Activated CD4-positive, alpha-beta T cell treated with anti-CD3 and anti-CD28 coated beads, Interleukin-2, amount 10 ng/mL, durations not matched to agents 24 days and 14 days (primary cell): Measurements from ENCODE around the gene PTTG2. TPM values are rescaled to one million over a fixed set of nuclear protein-coding genes. Genes with fewer than 3 reads are reported as not detected.

Experiments
- DNase-seq: peaks from one replicate; pipeline ENCODE4 v3.0.0; 2022
- H3K27ac Mint-ChIP-seq: one replicate; pipeline ENCODE4 v1.8.0; 2022; ENCODE audit warnings: mild to moderate bottlenecking, mixed read lengths
- H3K27me3 Mint-ChIP-seq: one replicate; pipeline ENCODE4 v1.8.0; 2022; ENCODE audit warnings: mixed read lengths
- H3K36me3 Mint-ChIP-seq: one replicate; pipeline ENCODE4 v1.8.0; 2022; ENCODE audit warnings: low read depth, mild to moderate bottlenecking, mixed read lengths
- H3K4me1 Mint-ChIP-seq: one replicate; pipeline ENCODE4 v1.8.0; 2021; ENCODE audit warnings: mixed read lengths
- H3K4me3 Mint-ChIP-seq: one replicate; pipeline ENCODE4 v1.8.0; 2022; ENCODE audit warnings: mild to moderate bottlenecking, moderate library complexity, mixed read lengths
- H3K9me3 Mint-ChIP-seq: one replicate; pipeline ENCODE4 v1.8.0; 2021; ENCODE audit warnings: mixed read lengths
- intact Hi-C: fragments of 100-400 bp; cut with micrococcal nuclease; formaldehyde crosslinking; loops from one replicate; pipeline ENCODE4 v1.15.1; 2023
- total RNA-seq: library from RNA; stranded (reverse); gene quantifications from 2 replicates; pipeline ENCODE4 v1.2.3, GENCODE V29; 2022

Gene PTTG2
- total RNA-seq, 1 donor from 2014 or later: 0.63 TPM

DNA sequence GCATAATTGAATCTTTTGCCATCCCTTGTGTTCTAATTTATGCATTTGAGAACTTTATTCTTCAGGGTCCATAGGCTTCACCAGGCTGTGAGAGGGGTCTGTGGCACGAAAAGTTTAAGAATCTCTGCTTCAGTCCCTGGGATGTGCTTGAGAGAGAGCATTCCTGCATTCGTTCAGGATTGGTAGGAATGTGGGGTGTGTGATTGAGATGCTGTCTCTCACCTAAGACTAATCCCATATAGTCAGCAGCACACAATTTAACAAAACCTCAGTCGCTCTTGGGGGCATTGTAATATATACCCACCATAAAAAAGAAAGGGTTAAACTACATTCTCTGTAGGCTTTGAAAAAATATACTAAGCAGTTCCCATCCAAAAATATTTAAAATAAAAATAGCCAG, 41.7 kb downstream of the PTTG2 start:
- no peak for DNase-seq
- Mint-ChIP-seq H3K36me3 (no peaks in the 10 kb centered on the region), H3K9me3 (no peaks in the 10 kb centered on the region), H3K27me3 (no peaks in the 10 kb centered on the region), H3K4me3 (no peak overlapping the region), H3K27ac (no peak overlapping the region), H3K4me1 (peaks cover 25% of the 10 kb centered on the region)
- intact Hi-C loops: no loop called here

DNA sequence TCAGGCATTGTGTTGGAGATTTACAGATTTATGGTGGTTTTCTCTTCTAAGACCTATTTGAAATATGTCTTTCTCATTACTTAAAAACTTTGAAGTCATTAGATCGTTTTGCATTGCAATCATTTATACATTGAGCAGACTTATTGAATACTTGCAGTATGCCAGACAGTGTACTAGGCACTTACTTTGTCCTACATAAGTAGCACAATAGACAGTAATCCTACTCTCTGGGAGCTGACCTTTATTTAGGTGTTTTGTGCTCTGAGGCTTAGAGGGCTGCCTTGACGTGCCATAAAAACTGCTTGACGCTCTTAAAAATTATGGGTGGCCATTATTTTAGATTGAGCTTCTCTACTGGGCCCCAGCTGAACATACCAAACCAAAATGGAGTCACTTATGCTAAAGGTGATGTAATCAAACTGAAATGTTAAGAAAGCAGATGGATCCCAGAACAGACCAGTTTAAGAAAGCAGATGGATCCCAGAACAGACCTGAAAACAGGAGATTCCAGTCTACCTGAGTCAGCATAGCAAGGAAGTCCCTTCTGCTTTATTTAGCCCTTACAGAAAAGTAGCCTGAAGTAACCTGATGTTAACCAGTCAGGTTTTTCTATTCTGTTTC, 42.4 kb downstream of the PTTG2 start:
- no peak for DNase-seq
- H3K36me3 Mint-ChIP-seq: no peaks in the 10 kb centered on the region
- H3K4me1 Mint-ChIP-seq: peaks cover 25% of the 10 kb centered on the region
- no peak overlapping the region for H3K27ac Mint-ChIP-seq
- H3K27me3 Mint-ChIP-seq: no peaks in the 10 kb centered on the region
- H3K4me3 Mint-ChIP-seq: no peak overlapping the region
- intact Hi-C loops: no loop called here
- H3K9me3 Mint-ChIP-seq: no peaks in the 10 kb centered on the region

DNA sequence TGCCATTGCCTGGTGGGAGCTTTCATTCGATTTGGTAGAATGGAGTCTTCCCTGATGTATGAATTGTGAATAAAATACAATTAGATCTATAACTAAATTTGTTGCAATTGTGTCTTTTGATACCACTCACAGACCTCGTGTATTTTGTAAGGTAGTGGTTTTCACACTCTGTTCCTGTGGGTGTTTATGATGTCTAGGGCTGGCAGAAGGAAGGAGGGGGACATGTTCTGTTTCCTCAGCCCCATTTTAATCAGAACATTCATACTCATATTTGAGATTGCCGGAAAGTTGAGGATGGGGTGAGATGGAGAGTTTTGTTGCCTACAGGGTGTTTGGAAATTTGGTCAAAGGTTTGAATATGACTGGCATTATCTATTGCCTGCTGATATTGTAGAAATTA, 42.9 kb downstream of the PTTG2 start:
- H3K36me3 Mint-ChIP-seq: no peaks in the 10 kb centered on the region
- no peaks in the 10 kb centered on the region for H3K9me3 Mint-ChIP-seq
- intact Hi-C loops: no loop called here
- H3K27me3 Mint-ChIP-seq: no peaks in the 10 kb centered on the region
- no peak overlapping the region for H3K27ac Mint-ChIP-seq
- no peak overlapping the region for H3K4me3 Mint-ChIP-seq
- no peak for DNase-seq
- peaks cover 22% of the 10 kb centered on the region for H3K4me1 Mint-ChIP-seq

DNA sequence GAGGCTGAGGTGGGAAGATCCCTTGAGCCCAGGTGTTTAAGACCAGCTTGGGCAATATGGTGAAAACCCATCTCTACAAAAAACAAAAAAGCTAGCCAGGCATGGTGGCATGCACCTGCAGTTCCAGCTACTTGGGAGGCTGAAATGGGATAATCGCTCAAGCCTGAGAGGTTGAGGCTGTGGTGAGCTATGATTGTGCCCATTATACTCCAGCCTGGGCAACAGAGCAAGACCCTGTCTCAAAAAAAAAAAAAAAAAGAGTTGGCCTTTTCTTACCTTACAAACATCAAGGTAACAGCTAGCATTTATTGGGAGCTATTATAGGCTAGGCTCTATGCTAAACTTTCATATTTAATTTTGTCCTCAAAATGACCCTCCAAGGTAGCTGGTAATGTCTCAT, 43.4 kb downstream of the PTTG2 start:
- Mint-ChIP-seq H3K4me1 (peaks cover 19% of the 10 kb centered on the region), H3K27me3 (no peaks in the 10 kb centered on the region), H3K27ac (no peak overlapping the region), H3K4me3 (no peak overlapping the region), H3K9me3 (no peaks in the 10 kb centered on the region), H3K36me3 (no peaks in the 10 kb centered on the region)
- DNase-seq: no peak
- intact Hi-C loops: no loop called here

DNA sequence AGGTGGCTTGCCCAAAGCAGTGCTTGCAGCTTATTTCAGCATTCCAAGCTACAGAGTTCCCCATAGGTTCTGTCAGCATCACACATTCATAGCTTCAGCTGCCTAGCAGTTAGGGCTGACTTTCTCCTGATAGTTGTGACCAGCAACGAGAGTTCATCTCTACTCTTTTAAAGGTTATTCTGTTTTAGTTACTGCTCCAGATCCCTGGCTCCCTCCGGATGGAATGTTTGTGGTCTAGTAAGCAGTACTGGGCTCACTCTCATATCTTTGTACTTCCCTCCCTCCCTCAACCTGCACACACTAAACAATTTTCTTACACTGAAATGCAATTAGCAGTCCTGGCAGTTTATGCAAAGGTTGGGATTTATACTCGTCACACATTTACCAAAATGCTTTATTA, 43.9 kb downstream of the PTTG2 start:
- no peaks in the 10 kb centered on the region for H3K27me3 Mint-ChIP-seq
- no peak for DNase-seq
- no peak overlapping the region for H3K4me3 Mint-ChIP-seq
- intact Hi-C loops: no loop called here
- H3K4me1 Mint-ChIP-seq: peaks cover 19% of the 10 kb centered on the region
- H3K27ac Mint-ChIP-seq: no peak overlapping the region
- no peaks in the 10 kb centered on the region for H3K36me3 Mint-ChIP-seq
- no peaks in the 10 kb centered on the region for H3K9me3 Mint-ChIP-seq

DNA sequence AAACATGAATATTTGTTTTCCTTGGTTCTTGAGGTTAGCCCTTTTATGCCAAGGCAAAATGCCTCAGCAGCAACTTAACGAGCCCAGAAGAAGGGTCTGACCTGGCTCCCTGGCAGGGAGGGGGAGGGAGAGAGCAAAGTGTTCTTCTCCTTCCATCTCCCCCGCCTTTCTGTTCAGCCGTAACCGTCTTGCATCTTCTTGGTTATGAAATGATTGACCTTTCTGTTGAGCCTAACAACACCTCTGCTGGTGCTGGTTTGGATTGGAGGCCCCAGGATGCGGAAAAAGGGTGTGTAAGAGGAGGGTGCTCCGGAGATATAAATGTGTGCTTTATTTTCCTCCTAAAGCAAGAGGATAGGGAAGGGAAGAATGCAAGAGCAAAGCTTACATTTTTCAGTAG, 44.7 kb downstream of the PTTG2 start:
- intact Hi-C loops: no loop called here
- Mint-ChIP-seq H3K4me3 (no peak overlapping the region), H3K9me3 (no peaks in the 10 kb centered on the region), H3K27ac (no peak overlapping the region), H3K4me1 (peaks cover 13% of the 10 kb centered on the region), H3K27me3 (no peaks in the 10 kb centered on the region), H3K36me3 (no peaks in the 10 kb centered on the region)
- DNase-seq: no peak

DNA sequence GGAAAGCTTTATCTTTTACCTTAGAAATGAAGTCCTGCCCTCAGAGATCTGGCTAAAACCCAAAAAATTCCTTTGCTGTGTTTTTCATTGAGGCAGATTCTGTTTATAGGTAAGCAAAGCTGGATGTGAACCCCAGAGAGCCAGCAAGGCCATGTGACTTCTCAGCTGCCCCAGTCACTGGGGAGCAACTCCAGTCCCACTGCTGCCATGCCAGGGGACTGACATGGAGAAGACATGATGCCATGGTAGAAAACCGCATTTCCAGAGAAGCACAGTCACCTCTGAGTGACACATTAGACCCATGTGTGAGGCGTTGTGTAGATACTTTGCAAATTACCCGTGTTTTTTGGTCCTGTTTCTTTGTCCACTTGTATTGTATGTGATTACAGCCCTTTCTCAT, 45.4 kb downstream of the PTTG2 start:
- Mint-ChIP-seq H3K4me3 (no peak overlapping the region), H3K27me3 (no peaks in the 10 kb centered on the region), H3K9me3 (no peaks in the 10 kb centered on the region), H3K36me3 (no peaks in the 10 kb centered on the region), H3K27ac (no peak overlapping the region), H3K4me1 (peaks cover 13% of the 10 kb centered on the region)
- DNase-seq: no peak
- intact Hi-C loops: no loop called here

DNA sequence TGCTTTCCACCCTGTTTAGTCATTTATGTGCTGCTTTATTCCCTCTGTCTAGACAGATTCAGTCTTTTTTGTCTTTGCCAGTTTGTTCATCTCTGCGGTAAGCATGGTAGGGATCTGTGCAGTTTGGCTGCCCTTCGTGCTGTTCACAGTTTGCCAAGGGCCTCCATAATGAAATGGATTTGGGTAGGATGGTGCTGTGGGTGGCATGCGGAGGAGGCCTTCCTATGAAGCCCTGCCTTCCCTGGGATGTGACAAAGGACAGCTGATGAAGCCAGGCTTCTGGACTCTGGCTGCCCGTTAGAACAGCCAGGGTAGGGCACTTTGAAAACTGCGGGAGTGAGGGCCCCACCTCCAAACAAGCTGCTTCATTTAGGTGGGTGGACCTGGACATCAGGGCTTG, 47.4 kb downstream of the PTTG2 start:
- Mint-ChIP-seq H3K27me3 (no peaks in the 10 kb centered on the region), H3K4me1 (peaks cover 12% of the 10 kb centered on the region), H3K27ac (no peak overlapping the region), H3K4me3 (no peak overlapping the region), H3K9me3 (no peaks in the 10 kb centered on the region), H3K36me3 (no peaks in the 10 kb centered on the region)
- intact Hi-C loops: no loop called here
- DNase-seq: no peak

DNA sequence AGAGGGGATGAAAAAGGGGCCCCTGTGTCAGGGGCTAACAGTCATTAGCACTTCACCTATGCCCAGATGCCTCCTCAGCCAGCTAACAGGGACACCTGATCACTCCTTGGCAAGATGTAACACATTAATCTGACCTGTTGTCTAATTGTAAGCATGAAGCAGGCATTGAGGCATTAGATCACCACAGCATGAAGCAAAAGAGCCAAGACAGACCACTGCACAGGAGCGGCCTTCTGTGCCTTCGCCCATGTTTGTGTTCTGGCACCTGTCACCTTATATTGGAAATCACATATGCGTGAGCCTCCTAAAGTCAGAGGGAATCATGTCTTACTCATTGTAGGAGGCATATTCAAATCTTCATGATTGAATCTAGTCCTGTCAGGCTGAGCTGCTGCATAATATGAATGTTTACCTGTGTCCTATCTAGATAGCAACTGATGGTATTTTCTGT, 48.4 kb downstream of the PTTG2 start:
- no peak overlapping the region for H3K4me3 Mint-ChIP-seq
- peaks cover 6% of the 10 kb centered on the region for H3K4me1 Mint-ChIP-seq
- intact Hi-C loops: no loop called here
- no peaks in the 10 kb centered on the region for H3K27me3 Mint-ChIP-seq
- H3K9me3 Mint-ChIP-seq: no peaks in the 10 kb centered on the region
- no peak for DNase-seq
- no peaks in the 10 kb centered on the region for H3K36me3 Mint-ChIP-seq
- H3K27ac Mint-ChIP-seq: no peak overlapping the region

DNA sequence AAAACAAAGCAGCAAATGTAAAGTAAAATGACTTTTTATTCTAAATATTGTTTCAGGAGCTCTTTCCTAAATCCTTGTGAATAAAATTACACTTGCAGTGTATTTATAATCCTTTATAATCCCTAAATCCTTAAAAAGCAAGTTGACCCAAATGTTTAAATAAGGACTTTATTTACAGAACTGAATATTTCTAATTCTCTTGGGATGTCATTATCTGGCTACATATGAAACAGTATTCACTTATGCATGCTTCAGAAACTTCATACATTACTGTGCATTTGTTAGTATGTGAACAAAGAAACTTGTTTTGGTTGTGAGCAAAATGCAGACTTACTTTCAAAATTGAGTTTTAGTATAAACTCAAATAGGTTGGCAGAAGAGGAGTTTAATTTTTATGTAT, 49.2 kb downstream of the PTTG2 start:
- Mint-ChIP-seq H3K4me3 (no peak overlapping the region), H3K36me3 (peaks cover 3% of the 10 kb centered on the region), H3K4me1 (peaks cover 6% of the 10 kb centered on the region), H3K9me3 (no peaks in the 10 kb centered on the region), H3K27ac (no peak overlapping the region), H3K27me3 (no peaks in the 10 kb centered on the region)
- no peak for DNase-seq
- intact Hi-C loops: no loop called here

DNA sequence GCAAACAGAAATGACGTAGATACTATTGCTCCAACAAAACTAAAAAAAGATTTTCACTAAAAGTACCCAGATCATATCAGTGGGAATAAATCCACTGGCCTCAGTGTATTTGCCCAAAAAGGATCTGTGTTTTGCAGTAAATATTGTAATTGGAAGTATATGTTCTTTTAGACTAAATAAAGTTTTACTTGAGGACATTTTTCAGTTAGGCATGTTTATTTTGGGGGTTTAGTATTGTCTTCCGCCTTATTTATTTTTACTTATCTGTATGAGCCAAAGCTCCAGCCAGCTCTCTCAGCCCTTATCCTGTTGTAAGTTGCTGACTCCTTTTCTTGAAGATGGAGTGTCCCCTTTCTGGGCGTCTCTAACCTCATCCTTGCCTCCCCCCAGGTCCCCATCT, 49.8 kb downstream of the PTTG2 start:
- Mint-ChIP-seq H3K27me3 (no peaks in the 10 kb centered on the region), H3K4me3 (no peak overlapping the region), H3K4me1 (peaks cover 6% of the 10 kb centered on the region), H3K9me3 (no peaks in the 10 kb centered on the region), H3K36me3 (peaks cover 6% of the 10 kb centered on the region), H3K27ac (no peak overlapping the region)
- intact Hi-C loops: no loop called here
- no peak for DNase-seq

Other genes starting within 250 kb of the PTTG2 start
- 53.4 and 55.1 TPM in 2 replicates for gene PGM2, start 133.7 kb upstream of the PTTG2 start, total RNA-seq
- 51.7 and 61.6 TPM in 2 replicates for gene TBC1D1, start 69.3 kb upstream of the PTTG2 start, total RNA-seq